Upper lobe of right lung (tissue), 1 donor: ENCODE results near the gene FMN1. TPM values are rescaled to one million over a fixed set of nuclear protein-coding genes. Genes with fewer than 3 reads are reported as not detected.
A peak's percentile ranks its signal among the peaks of the same experiment; 100 is the strongest.

Experiments used
- ATAC-seq: fragments of 200-7000 bp; cut with Tn5 transposase; one replicate; pipeline ENCODE4 v1.9.1; 2020; ENCODE audit warnings: mild to moderate bottlenecking, moderate library complexity
- DNase-seq: peaks from one replicate; pipeline ENCODE4 v3.0.0-alpha.2; 2020
- H3K27ac ChIP-seq: fragments of 200-600 bp; one replicate; pipeline ENCODE4 v1.8.0; 2022
- H3K27me3 ChIP-seq: fragments of 200-600 bp; one replicate; pipeline ENCODE4 v1.8.0; 2022; ENCODE audit warnings: mild to moderate bottlenecking
- H3K36me3 ChIP-seq: fragments of 200-600 bp; one replicate; pipeline ENCODE4 v1.8.0; 2022
- H3K4me1 ChIP-seq: fragments of 200-600 bp; one replicate; pipeline ENCODE4 v1.8.0; 2022
- H3K4me3 ChIP-seq: fragments of 200-600 bp; one replicate; pipeline ENCODE4 v1.8.0; 2022; ENCODE audit warnings: mild to moderate bottlenecking
- H3K9me3 ChIP-seq: fragments of 200-600 bp; one replicate; pipeline ENCODE4 v1.8.0; 2022
- intact Hi-C: fragments of 100-400 bp; cut with DNase I; formaldehyde crosslinking; loops from one replicate; pipeline ENCODE4 v1.11.0; 2022
- total RNA-seq: library from RNA; stranded (reverse); fragmentation: NEBNext Ultra II Directional; extraction: Animal tissue kit (Norgen Biotek cat#: 25700); gene quantifications from one replicate; pipeline ENCODE4 v1.2.1, GENCODE V29; 2021
- TF ChIP-seq, protein P1 (sequence below): fragments of 200-600 bp; IDR thresholded peaks from one replicate; pipeline ENCODE4 v1.8.0; 2022; ENCODE audit warnings: antibody characterized with exemption
- donor health status: DM: no; HTN: yes; CAD: no; lungs with severe emphysema.

Gene FMN1
- total RNA-seq, 1 donor from 2014 or later, result 33.5 TPM

GRCh38 chr15:33242165-33242564 lies 47.7 kb upstream of the FMN1 start:
- H3K4me1 ChIP-seq, result no peaks in the 10 kb centered on the region

GRCh38 chr15:33236841-33237509 lies 42.5 kb upstream of the FMN1 start:
- Histone ChIP-seq H3K4me3 (no peak overlapping the region), H3K4me1 (no peaks in the 10 kb centered on the region), H3K36me3 (no peaks in the 10 kb centered on the region), H3K27ac (no peak overlapping the region), H3K9me3 (no peaks in the 10 kb centered on the region), H3K27me3 (no peaks in the 10 kb centered on the region)
- intact Hi-C loops, result no loop called here
- ATAC-seq (no peak), DNase-seq (no peak)
- TF ChIP-seq, protein P1, sequence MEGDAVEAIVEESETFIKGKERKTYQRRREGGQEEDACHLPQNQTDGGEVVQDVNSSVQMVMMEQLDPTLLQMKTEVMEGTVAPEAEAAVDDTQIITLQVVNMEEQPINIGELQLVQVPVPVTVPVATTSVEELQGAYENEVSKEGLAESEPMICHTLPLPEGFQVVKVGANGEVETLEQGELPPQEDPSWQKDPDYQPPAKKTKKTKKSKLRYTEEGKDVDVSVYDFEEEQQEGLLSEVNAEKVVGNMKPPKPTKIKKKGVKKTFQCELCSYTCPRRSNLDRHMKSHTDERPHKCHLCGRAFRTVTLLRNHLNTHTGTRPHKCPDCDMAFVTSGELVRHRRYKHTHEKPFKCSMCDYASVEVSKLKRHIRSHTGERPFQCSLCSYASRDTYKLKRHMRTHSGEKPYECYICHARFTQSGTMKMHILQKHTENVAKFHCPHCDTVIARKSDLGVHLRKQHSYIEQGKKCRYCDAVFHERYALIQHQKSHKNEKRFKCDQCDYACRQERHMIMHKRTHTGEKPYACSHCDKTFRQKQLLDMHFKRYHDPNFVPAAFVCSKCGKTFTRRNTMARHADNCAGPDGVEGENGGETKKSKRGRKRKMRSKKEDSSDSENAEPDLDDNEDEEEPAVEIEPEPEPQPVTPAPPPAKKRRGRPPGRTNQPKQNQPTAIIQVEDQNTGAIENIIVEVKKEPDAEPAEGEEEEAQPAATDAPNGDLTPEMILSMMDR, result no peak

More at GRCh38 chr15:33242165-33242564, 47.7 kb upstream of the FMN1 start:
- H3K27ac ChIP-seq, result no peak overlapping the region
- DNase-seq (no peak), ATAC-seq (peak; percentile 72)
- peaks cover 4% of the 10 kb centered on the region for H3K27me3 ChIP-seq
- H3K4me3 ChIP-seq, result no peak overlapping the region
- TF ChIP-seq, protein P1, result no peak
- H3K9me3 ChIP-seq, result no peaks in the 10 kb centered on the region
- H3K36me3 ChIP-seq, result no peaks in the 10 kb centered on the region
- intact Hi-C loops, result no loop called here

DNA sequence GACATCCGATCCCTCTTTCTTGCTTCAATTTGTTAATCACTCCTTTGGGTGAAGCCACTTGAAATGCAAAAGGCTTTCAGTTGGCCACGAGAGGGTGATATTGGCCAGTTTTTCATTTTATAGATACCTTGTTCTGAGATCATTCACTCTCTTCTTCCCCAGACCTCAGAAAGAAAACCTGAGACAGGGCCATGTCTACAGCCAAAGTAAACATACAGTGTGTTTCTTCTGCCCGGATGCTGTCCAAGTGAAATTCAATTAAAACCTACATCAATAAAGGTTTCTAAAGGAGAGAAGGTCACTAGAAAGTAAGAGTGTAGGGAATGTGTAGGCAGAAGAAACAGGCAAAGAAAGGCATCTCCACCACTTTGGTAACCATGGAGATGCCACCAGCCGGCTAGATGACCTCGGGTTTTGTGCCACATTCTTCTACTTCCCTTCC lies 39.5 kb upstream of the FMN1 start:
- DNase-seq (no peak), ATAC-seq (no peak)
- Histone ChIP-seq H3K27me3 (no peaks in the 10 kb centered on the region), H3K36me3 (no peaks in the 10 kb centered on the region), H3K4me3 (no peak overlapping the region), H3K9me3 (no peaks in the 10 kb centered on the region), H3K27ac (no peak overlapping the region), H3K4me1 (no peaks in the 10 kb centered on the region)
- TF ChIP-seq, protein P1, result peak; percentile 44
- intact Hi-C loops, result no loop called here

DNA sequence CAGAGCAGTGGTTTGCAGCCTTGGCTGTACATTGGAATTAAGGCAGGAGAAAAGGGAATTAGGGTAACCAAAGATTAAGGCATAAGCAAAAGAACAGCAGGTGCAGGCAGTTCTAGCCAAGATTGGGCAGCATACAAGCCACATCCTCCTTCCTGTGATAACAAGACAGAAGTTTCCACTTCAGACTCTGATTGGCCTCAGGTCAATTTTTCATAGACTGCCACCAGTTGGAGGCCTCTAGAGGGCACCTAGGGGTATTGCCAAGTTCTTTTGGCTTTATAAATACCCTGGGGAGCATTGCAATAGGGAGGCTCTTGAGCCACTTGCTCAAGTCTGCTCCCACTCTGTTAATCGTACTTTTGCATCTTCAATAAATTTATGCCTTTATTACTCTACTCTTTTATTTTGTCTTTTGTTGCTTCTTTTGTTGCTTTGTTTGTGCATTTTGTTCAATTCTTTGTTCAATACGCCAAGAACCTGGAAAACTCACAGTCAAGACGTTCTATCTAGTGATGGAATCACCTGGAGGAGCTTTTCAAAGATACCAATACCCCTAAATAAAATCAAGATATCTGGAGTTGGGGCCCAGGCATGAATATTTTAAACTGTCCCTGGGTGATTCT lies 32.2 kb upstream of the FMN1 start:
- H3K27ac ChIP-seq, result no peak overlapping the region
- H3K4me3 ChIP-seq, result no peak overlapping the region
- TF ChIP-seq, protein P1, result peak; percentile 45
- no peaks in the 10 kb centered on the region for H3K4me1 ChIP-seq
- no peaks in the 10 kb centered on the region for H3K36me3 ChIP-seq
- intact Hi-C loops, result no loop called here
- H3K27me3 ChIP-seq, result no peaks in the 10 kb centered on the region
- no peaks in the 10 kb centered on the region for H3K9me3 ChIP-seq
- ATAC-seq (peak; percentile 92), DNase-seq (no peak)

- H3K9me3 ChIP-seq, result no peaks in the 10 kb centered on the region
- DNase-seq (no peak), ATAC-seq (no peak)
- TF ChIP-seq, protein P1, result no peak
- H3K36me3 ChIP-seq, result no peaks in the 10 kb centered on the region
- H3K4me1 ChIP-seq, result no peaks in the 10 kb centered on the region
- intact Hi-C loops, result no loop called here
- no peak overlapping the region for H3K4me3 ChIP-seq
- no peak overlapping the region for H3K27ac ChIP-seq
- H3K27me3 ChIP-seq, result no peaks in the 10 kb centered on the region
Observed at GRCh38 chr15:33218071-33218491, 23.6 kb upstream of the FMN1 start.
